Lung microvascular endothelial cell (primary cell): Measurements from ENCODE around the gene SLC6A15. TPM values are rescaled to one million over a fixed set of nuclear protein-coding genes. Genes with fewer than 3 reads are reported as not detected.

ENCODE experiments used
- total RNA-seq: library from RNA; depleted of rRNA; stranded (reverse); fragments of >200 nt; gene quantifications from 2 replicates; pipeline ENCODE4 v1.2.1, GENCODE V29; 2014

Gene SLC6A15
- total RNA-seq, 1 donor from 2014 or later = 9.3 TPM

Other genes starting within 250 kb of the SLC6A15 start
- under 0.01 and 0.20 TPM in 2 replicates for gene TSPAN19, start 123.5 kb upstream of the SLC6A15 start, total RNA-seq
- under 0.01 TPM in 2 replicates for gene LRRIQ1, start 123.6 kb upstream of the SLC6A15 start, total RNA-seq